Measurements from ENCODE around the gene PTPRJ. TPM values are rescaled to one million over a fixed set of nuclear protein-coding genes. Genes with fewer than 3 reads are reported as not detected.

Gene PTPRJ
- total RNA-seq, 1 donor from 2014 or later: 22.7 TPM

- DNase-seq (ENCODE audit: low spot score): no peak
- peak; percentile 35 for ATAC-seq
These were observed 107.8 kb downstream of the PTPRJ start for GRCh38 chr11:48087974-48088681.

- ATAC-seq (peak; percentile 15), DNase-seq (ENCODE audit: low spot score) (no peak)
These were observed 108.3 kb downstream of the PTPRJ start for GRCh38 chr11:48088682-48089050.

- no peak for DNase-seq (ENCODE audit: low spot score)
These were observed 109.8 kb downstream of the PTPRJ start for GRCh38 chr11:48090174-48090573.

GRCh38 chr11:48091426-48092102, 111.2 kb downstream of the PTPRJ start:
- no peak for ATAC-seq
- DNase-seq (ENCODE audit: low spot score): no peak

More at GRCh38 chr11:48090174-48090573, 109.8 kb downstream of the PTPRJ start:
- ATAC-seq: no peak

- ATAC-seq (no peak), DNase-seq (ENCODE audit: low spot score) (no peak)
These were observed 113.0 kb downstream of the PTPRJ start for GRCh38 chr11:48093323-48093722.

- ATAC-seq: peak; percentile 79
- peak; percentile 83 for DNase-seq (ENCODE audit: low spot score)
These were observed 113.7 kb downstream of the PTPRJ start for GRCh38 chr11:48093795-48094642.

GRCh38 chr11:48094643-48095339, 114.4 kb downstream of the PTPRJ start:
- ATAC-seq (peak; percentile 2), DNase-seq (ENCODE audit: low spot score) (no peak)

GRCh38 chr11:48095779-48096470, 115.6 kb downstream of the PTPRJ start:
- DNase-seq (ENCODE audit: low spot score) (peak; percentile 70), ATAC-seq (peak; percentile 38)

GRCh38 chr11:48096588-48097525, 116.5 kb downstream of the PTPRJ start:
- DNase-seq (ENCODE audit: low spot score): no peak
- ATAC-seq: no peak

GRCh38 chr11:48098024-48098423, 117.7 kb downstream of the PTPRJ start:
- ATAC-seq: no peak
- no peak for DNase-seq (ENCODE audit: low spot score)

- DNase-seq (ENCODE audit: low spot score) (no peak), ATAC-seq (no peak)
These were observed 119.6 kb downstream of the PTPRJ start for GRCh38 chr11:48099916-48100446.

- ATAC-seq (peak; percentile 62), DNase-seq (ENCODE audit: low spot score) (peak; percentile 61)
These were observed 120.8 kb downstream of the PTPRJ start for GRCh38 chr11:48101044-48101733.

- DNase-seq (ENCODE audit: low spot score): peak; percentile 77
- ATAC-seq: peak; percentile 56
These were observed 121.6 kb downstream of the PTPRJ start for GRCh38 chr11:48101958-48102357.

GRCh38 chr11:48103621-48104567, 123.5 kb downstream of the PTPRJ start:
- DNase-seq (ENCODE audit: low spot score) (no peak), ATAC-seq (peak; percentile 44)

GRCh38 chr11:48104568-48104924, 124.2 kb downstream of the PTPRJ start:
- DNase-seq (ENCODE audit: low spot score) (no peak), ATAC-seq (no peak)

- ATAC-seq (no peak), DNase-seq (ENCODE audit: low spot score) (no peak)
These were observed 125.0 kb downstream of the PTPRJ start for GRCh38 chr11:48105096-48105990.

Data from left lobe of liver (tissue), 2 donors.